GM19238 (cell line): ENCODE data around the gene SLU7.
A peak's percentile ranks its signal among the peaks of the same experiment; 100 is the strongest.
"Not testable (repeated sequence)": the region's sequence is repeated elsewhere in the genome, so short reads cannot be mapped to it uniquely, and the experiment has no call there.

Experiments used
- DNase-seq: peaks from one replicate; pipeline ENCODE4 v3.0.0; 2011; ENCODE audit warnings: low spot score; ENCODE audit not compliant: insufficient read length

SLU7 gene

GRCh38 chr5:160450164-160450932 lies 31.5 kb upstream of the SLU7 start:
- no peak for DNase-seq

GRCh38 chr5:160449458-160449857 lies 30.6 kb upstream of the SLU7 start:
- no peak for DNase-seq

- DNase-seq = no peak
Observed at GRCh38 chr5:160448886-160449285, 30.0 kb upstream of the SLU7 start.

- DNase-seq = no peak
Observed at GRCh38 chr5:160445751-160446150, 26.9 kb upstream of the SLU7 start.

GRCh38 chr5:160445132-160445531 lies 26.3 kb upstream of the SLU7 start:
- no peak for DNase-seq

- DNase-seq = no peak
Observed at GRCh38 chr5:160444407-160444806, 25.5 kb upstream of the SLU7 start.

- DNase-seq = no peak
Observed at GRCh38 chr5:160442824-160443431, 24.0 kb upstream of the SLU7 start.

- no peak for DNase-seq
Observed at GRCh38 chr5:160441311-160441781, 22.5 kb upstream of the SLU7 start.

GRCh38 chr5:160439205-160439600 lies 20.3 kb upstream of the SLU7 start:
- peak; percentile 45 for DNase-seq

- DNase-seq = no peak
Observed at GRCh38 chr5:160438316-160439204, 19.7 kb upstream of the SLU7 start.

GRCh38 chr5:160437271-160437670 lies 18.4 kb upstream of the SLU7 start:
- no peak for DNase-seq

GRCh38 chr5:160436661-160437060 lies 17.8 kb upstream of the SLU7 start:
- not testable (repeated sequence) for DNase-seq

GRCh38 chr5:160436017-160436416 lies 17.1 kb upstream of the SLU7 start:
- DNase-seq = no peak

GRCh38 chr5:160435532-160435931 lies 16.7 kb upstream of the SLU7 start:
- DNase-seq = no peak

GRCh38 chr5:160434022-160434531 lies 15.2 kb upstream of the SLU7 start:
- DNase-seq = peak; percentile 46

- no peak for DNase-seq
Observed at GRCh38 chr5:160432787-160433186, 13.9 kb upstream of the SLU7 start.

GRCh38 chr5:160432196-160432595 lies 13.3 kb upstream of the SLU7 start:
- no peak for DNase-seq

GRCh38 chr5:160427607-160428006 lies 8.7 kb upstream of the SLU7 start:
- DNase-seq = no peak

- DNase-seq = no peak
Observed at GRCh38 chr5:160423099-160423498, 4.2 kb upstream of the SLU7 start.

GRCh38 chr5:160421625-160422258 lies 2.9 kb upstream of the SLU7 start, which contains the start of gene PTTG1:
Gene PTTG1, plus strand, starts transcription at chr5:160421855. Its CDS starts 458 bp downstream, at chr5:160422313.
- peak; percentile 65 for DNase-seq

GRCh38 chr5:160420331-160420610 lies 1.4 kb upstream of the SLU7 start:
- no peak for DNase-seq
